ENCODE results near the gene BAZ2B. TPM values are rescaled to one million over a fixed set of nuclear protein-coding genes. Genes with fewer than 3 reads are reported as not detected.

Gene BAZ2B
- total RNA-seq, 1 donor from 2014 or later: 55.6 TPM

GRCh38 chr2:159462961-159463360, 153.4 kb downstream of the BAZ2B start:
- no peak for DNase-seq (ENCODE audit: low spot score)

DNA sequence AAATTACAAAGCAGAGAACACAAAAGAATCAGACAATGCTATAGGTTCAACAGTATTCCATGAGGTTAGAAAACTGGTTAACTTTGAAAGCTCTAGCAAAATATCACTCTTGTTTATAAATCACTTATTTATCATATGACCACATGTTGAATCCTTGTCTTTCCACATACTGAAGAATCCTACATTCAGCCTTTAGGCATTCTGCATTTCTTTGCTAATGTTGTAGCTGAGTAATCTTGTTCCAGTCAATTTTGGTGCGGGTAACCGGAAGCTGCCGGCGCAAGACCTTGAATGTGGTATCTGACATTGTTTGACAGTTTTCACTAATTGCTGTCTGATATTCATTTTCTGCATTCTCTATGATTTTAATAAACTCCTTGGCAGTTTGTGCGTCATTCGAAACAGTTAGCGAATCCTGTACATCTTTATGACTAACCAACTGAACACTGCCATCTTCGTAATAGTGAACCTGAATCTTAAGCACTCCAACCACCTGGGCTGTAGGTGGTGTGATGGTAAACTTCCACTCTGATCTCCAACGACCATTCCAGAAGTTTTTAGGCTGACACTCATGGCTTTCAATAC, 154.1 kb downstream of the BAZ2B start:
- no peak for DNase-seq (ENCODE audit: low spot score)

DNA sequence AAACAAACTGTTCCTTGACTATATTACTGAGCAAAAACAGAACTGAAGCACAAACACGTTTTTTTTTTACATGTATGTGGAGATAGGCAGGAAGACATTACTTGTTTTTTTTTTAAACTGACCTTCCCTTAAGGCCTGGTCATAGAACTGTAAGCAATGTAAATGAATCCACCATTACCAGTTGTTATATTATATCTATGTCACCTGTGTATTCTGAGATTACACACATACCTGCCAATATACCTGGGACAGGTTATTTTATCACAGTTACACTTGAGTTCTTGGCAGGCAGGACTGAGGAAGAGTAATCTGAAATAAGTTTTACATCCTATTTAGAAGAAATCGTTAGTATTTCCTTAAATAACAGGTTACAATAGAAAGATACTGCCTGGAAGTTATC, 155.3 kb downstream of the BAZ2B start:
- no peak for DNase-seq (ENCODE audit: low spot score)

GRCh38 chr2:159460227-159460626, 156.1 kb downstream of the BAZ2B start:
- DNase-seq (ENCODE audit: low spot score): no peak

DNA sequence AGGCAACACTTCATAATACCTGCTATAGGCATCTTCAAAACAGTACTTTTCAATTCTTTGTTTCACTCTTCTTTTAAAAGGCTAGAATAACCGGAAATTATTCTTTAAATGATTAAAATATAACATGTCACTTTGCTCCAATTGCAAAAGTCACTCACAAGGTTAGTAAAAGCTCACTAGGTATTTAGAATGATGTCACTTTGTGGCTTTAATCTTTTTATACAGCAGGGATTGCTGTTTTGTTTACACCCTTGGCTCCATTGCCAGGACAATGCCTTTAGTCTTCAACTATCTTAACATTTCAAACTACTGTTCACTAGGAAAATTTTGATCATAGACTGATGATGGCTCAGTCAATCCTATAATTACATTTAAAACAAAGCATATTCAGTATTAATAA, 157.1 kb downstream of the BAZ2B start:
- DNase-seq (ENCODE audit: low spot score): no peak

DNA sequence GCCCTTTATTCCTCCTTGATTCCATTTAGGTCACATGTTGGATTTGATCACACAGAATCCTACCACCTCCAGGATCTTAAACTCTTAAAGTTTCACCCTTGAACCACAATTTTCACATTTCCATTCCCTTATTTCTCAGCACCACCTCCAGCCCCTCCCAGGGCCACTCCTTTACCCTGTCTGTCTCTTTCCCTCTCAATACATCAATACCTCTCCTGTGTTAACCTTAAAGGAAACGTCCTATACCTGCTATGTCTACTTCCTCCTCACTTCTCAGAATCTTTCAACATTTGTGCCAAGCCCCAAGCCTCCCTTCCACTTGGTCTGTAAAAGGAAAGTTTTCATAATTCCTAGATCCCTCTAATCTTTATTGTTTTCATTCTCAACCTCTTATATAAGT, 158.8 kb downstream of the BAZ2B start:
- DNase-seq (ENCODE audit: low spot score): no peak

DNA sequence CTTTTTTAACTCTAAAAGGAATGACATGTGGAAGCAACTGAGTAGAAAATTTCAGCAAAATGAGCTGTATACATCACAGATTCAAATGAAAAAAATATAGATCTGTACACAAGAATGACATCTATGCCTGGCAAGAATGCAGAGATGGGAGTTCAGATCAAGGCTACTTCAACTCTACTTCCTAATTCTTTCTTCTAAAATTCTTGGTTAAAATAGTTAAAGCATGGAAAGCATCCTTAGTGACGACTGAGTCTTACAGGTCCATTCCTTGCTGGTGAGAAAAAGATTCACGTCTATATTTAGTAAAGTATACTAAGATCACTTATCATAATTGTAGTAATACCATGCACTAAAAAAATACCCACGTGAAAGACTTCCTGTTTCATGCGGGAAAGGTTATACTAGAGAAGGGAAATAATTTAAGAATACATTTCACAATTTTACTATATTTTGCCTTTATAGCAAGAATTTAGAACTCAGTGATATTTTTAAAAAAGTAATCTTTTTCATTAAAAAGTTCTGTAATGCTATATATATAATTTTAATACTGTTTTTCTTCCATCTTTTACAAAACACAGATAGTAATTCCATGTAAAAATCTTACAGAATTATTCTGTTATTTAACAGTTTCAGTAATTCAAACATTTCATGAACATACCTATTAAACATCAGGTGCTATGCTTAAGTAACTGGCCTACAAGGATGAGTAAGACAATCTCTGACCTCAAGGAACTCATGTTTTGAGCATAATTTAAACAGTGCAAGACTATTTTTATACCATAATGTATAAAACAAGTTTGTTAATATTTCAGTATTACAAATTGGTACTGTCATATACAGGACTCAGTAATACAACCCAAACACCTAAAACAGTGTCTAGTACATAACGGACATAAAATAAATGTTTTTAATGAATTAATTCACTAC, 159.6 kb downstream of the BAZ2B start:
- DNase-seq (ENCODE audit: low spot score): no peak

GRCh38 chr2:159455330-159455918, 160.9 kb downstream of the BAZ2B start:
- no peak for DNase-seq (ENCODE audit: low spot score)

DNA sequence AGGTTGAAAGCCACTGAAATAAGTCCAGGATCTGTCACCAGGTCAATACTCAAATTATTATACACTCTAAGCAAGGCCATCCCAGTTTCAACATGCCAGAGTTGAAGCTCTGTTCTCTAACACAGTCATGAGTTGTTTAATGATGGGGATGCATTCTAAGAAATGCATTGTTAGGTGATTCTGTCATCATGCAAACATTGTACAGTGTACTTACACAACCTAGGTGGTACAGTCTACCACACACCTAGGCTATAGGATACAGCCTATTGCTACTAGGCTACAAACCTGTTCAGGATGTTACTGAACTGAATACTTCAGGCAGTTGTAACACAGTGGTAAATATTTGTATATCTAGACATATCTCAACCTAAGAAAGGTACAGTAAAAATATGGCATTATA, 162.2 kb downstream of the BAZ2B start:
- DNase-seq (ENCODE audit: low spot score): no peak

DNA sequence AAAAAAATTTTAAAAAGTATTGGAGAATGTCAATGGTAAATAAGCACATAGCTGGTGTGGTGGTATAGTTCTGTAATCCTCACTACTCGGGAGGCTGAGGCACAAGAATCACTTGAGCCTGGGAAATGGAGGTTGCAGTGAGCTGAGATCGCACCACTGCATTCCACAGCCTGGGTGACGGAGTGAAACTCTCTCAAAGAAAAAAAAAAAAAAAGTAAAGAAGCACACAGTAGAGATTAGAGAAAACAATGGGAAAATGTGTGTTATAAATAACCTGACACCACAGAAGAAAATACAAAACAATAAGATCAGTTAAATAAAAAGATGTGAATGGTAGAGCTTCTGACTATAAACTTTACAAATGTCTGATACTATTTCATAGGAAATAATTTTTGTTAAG, 166.2 kb downstream of the BAZ2B start:
- no peak for DNase-seq (ENCODE audit: low spot score)

DNA sequence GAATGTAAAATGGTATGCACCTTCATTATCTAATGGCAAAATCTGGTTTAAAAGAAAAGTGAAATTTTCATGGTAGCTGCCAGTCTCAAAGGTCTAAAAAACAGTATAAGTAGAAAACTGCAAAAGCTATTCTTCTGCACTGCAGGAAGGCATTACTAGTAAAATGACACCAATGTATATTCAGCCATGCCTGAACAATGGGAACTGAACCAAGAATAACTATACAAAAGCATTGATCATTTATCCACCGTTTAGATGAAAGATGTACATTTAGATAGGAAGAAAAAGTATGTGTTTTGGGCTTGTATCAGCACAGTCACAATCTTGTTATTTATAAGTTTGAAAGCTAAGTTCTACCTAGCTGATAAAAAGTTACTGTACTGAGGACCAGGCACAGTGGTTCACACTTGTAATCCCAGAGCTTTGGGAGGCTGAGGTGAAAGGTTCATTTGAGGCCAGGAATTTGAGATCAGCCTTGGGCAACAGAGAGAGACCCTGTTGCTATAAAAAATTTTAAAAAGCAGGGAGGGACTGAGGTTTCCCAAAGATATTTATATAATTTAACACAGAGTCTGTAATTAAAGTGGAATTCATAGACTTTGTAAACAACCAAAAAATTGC, 166.7 kb downstream of the BAZ2B start:
- DNase-seq (ENCODE audit: low spot score): no peak

GRCh38 chr2:159446817-159447216, 169.5 kb downstream of the BAZ2B start:
- DNase-seq (ENCODE audit: low spot score): no peak

DNA sequence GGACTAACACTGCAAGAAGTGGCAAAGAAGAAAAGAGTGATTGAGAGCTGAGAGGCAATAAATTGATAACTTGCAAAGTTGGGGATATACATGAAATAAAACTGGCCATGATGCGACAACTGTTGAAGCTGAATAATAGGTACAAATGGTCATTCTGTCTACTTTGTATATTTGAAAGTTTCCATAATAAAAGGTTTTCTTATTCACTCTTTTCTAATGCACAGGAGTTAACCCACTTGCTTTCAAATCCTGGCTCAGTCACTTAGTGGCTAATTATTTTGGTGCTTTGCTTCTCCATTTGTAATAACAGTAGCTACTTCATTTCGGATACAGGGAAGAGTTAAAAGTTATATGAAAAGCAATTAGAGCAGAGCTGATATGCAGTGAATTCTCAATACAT, 170.1 kb downstream of the BAZ2B start:
- no peak for DNase-seq (ENCODE audit: low spot score)

DNA sequence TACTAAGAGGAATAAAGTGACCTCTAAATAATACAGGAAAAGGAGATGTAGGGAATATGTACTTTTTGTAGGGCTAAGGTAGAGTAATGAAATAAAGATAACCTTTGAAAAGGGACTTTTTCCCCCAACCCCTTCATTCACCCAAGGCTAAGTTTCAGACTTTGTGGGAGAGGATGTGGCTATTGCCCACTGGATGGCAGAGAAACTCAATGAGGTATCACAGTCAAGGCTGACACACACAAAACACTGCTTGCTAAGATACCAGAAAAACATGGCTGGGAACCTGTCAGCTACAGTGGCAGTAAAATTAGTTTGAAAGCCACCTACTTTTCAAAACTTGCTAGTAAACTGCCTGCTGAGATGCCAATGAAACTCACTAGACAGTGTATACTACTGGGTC, 171.0 kb downstream of the BAZ2B start:
- no peak for DNase-seq (ENCODE audit: low spot score)

- DNase-seq (ENCODE audit: low spot score): no peak
These were observed 171.6 kb downstream of the BAZ2B start for GRCh38 chr2:159444754-159445153.

DNA sequence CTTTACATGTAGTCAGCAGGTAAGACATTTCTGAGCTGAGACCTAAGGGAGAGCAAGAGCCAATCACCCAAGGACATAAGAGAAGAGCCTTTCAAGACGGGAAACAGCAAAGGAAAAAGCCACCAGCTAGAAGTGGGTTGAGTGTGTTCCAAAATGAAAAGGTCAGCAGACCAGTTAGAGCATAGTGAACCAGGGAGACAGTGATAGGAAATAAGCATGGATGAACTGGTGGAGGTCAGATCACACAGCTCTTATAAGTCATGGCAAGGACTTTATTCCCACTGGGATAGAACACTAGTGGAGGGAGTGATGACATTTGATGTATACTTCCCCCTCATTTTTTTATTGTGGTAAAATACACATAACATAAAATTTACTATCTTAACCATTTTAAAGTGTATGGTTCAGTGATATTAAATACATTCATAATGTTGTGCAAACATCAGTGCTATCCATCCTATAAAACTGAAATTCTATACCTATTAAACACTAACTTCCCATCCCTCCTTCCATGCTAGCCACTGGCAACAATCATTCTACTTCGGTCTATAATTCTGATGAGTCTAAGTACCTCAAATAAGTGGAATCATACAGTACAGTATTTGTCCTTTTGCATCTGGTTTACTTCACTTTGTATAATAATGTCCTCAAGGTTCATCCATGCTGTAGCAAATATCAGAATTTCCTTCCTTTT, 174.0 kb downstream of the BAZ2B start:
- no peak for DNase-seq (ENCODE audit: low spot score)

DNA sequence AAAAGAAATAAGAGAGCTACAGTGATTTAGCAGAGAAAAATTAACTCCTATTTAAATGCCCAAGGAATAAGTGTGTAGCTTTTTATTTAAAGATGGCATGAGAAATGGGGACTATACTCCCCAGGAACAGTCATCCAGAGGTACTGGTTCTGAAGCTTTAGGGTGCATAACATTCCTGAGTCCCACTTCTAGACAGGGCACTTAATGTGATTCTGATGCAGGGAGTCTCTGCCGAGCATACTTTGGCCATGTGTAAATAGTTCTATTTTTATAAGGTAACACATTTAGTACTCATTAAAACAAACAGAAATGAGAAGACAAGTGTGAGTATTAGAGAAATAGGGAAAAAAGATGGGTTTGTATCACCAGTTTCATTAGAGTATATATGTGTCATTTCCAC, 175.2 kb downstream of the BAZ2B start:
- DNase-seq (ENCODE audit: low spot score): no peak

DNA sequence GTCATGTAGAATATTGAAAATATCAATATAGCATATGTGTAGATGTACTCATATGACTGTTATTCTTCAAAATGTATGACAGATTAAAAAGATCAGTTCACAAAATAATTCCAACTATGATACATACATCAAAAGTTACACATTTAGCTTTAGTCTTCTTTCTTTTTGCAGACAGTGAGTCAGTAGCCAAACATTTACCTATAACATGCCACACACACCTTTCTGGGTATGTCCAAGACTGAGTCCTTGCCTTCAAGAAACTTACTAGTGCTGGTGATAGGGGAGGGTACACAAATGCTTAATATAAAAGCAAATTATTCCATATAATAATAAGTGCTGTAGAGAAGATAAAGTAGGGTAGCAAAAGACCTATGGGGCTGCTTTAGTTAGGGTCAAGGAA, 176.9 kb downstream of the BAZ2B start:
- no peak for DNase-seq (ENCODE audit: low spot score)

- DNase-seq (ENCODE audit: low spot score): no peak
These were observed 177.5 kb downstream of the BAZ2B start for GRCh38 chr2:159438720-159439353.

DNA sequence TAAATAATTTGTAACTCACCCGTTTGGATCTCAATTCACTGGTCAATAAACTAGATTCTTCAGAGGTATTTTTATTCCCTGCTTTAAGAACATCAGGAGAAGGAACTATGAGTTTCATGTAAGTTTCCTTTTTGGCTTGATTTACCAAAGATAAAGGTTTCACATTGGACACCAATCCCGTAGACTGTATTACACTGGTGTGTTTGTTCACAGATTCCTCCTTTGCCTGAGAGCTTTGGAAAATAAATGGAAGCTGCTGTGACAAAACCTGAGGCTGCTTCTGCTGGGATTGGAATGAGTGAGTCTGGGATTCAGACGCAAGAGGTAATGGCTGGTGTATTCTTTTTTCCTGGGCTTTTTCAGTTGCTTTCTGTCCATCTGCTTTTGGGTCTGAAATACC, 178.1 kb downstream of the BAZ2B start:
- DNase-seq (ENCODE audit: low spot score): no peak

DNA sequence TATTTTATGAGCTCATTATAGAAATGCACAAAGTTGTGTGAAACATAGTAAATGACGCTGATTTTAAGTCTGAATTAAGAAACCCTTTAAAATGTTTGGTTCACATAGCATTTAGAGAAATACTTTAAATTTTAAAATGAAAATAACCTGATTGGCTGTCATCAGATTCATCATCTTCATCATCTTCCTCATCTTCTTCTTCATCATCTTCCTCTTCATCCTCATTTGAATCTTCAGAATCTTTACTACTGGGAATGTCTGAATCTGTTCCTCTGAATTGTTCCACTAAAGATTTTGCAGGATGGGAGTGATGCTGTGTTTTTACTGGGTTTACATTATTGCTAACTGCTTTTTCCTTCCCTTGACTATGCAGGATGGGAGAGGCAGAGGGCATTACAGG, 183.7 kb downstream of the BAZ2B start:
- DNase-seq (ENCODE audit: low spot score): no peak

All from mesenteric fat pad (tissue), 1 donor.